ENCODE data around the gene CDC14B.

CDC14B gene

GRCh38 chr9:96581786-96582185, 37.9 kb downstream of the CDC14B start:
- TF ChIP-seq CTCF (IDR thresholded peaks at IDR 0.05; ENCODE audit: borderline replicate concordance, extremely low read depth, low read length, poor library complexity, severe bottlenecking), result no peak
- TF ChIP-seq EZH2 (IDR thresholded peaks at IDR 0.05; ENCODE audit: borderline replicate concordance, low read depth, low read length, severe bottlenecking), result no peak
- no peak overlapping the region for H3K27ac ChIP-seq (ENCODE audit: low read length)

GRCh38 chr9:96581301-96581700, 38.3 kb downstream of the CDC14B start:
- Histone ChIP-seq H3K9me3 (ENCODE audit: insufficient read depth, low read length, severe bottlenecking) (no peaks in the 10 kb centered on the region), H3K4me2 (ENCODE audit: insufficient read depth, low read length) (no peak overlapping the region), H3K4me1 (ENCODE audit: insufficient read depth, low read length) (no peaks in the 10 kb centered on the region), H4K20me1 (ENCODE audit: insufficient read depth, low read length) (no peaks in the 10 kb centered on the region), H3K27me3 (ENCODE audit: insufficient read depth, low read length, poor library complexity) (peaks cover 6% of the 10 kb centered on the region), H3K9ac (ENCODE audit: low read depth, low read length) (no peak overlapping the region), H3K4me3 (ENCODE audit: low read depth in 1 of 2, low read length in 2 of 2) (no peak overlapping the region), H3K79me2 (ENCODE audit: insufficient read depth, low read length) (no peaks in the 10 kb centered on the region), H2AFZ (ENCODE audit: low read depth, low read length) (no peak overlapping the region), H3K27ac (ENCODE audit: low read length) (no peak overlapping the region), H3K36me3 (ENCODE audit: insufficient read depth, low read length) (no peaks in the 10 kb centered on the region)
- no peak for DNase-seq
- TF ChIP-seq CTCF (IDR thresholded peaks at IDR 0.05; ENCODE audit: borderline replicate concordance, extremely low read depth, low read length, poor library complexity, severe bottlenecking), result no peak
- TF ChIP-seq EZH2 (IDR thresholded peaks at IDR 0.05; ENCODE audit: borderline replicate concordance, low read depth, low read length, severe bottlenecking), result no peak
- ATAC-seq (ENCODE audit: insufficient read depth, low read depth), result no peak

More at GRCh38 chr9:96581786-96582185, 37.9 kb downstream of the CDC14B start:
- Histone ChIP-seq H4K20me1 (ENCODE audit: insufficient read depth, low read length) (no peaks in the 10 kb centered on the region), H3K27me3 (ENCODE audit: insufficient read depth, low read length, poor library complexity) (peaks cover 6% of the 10 kb centered on the region), H3K4me3 (ENCODE audit: low read depth in 1 of 2, low read length in 2 of 2) (no peak overlapping the region), H3K36me3 (ENCODE audit: insufficient read depth, low read length) (no peaks in the 10 kb centered on the region), H3K4me2 (ENCODE audit: insufficient read depth, low read length) (no peak overlapping the region), H3K79me2 (ENCODE audit: insufficient read depth, low read length) (no peaks in the 10 kb centered on the region), H3K4me1 (ENCODE audit: insufficient read depth, low read length) (no peaks in the 10 kb centered on the region), H3K9me3 (ENCODE audit: insufficient read depth, low read length, severe bottlenecking) (no peaks in the 10 kb centered on the region), H2AFZ (ENCODE audit: low read depth, low read length) (no peak overlapping the region), H3K9ac (ENCODE audit: low read depth, low read length) (no peak overlapping the region)
- DNase-seq (no peak), ATAC-seq (ENCODE audit: insufficient read depth, low read depth) (no peak)

GRCh38 chr9:96574931-96575351, 44.7 kb downstream of the CDC14B start:
- Histone ChIP-seq H3K79me2 (ENCODE audit: insufficient read depth, low read length) (no peaks in the 10 kb centered on the region), H3K27ac (ENCODE audit: low read length) (no peak overlapping the region), H3K27me3 (ENCODE audit: insufficient read depth, low read length, poor library complexity) (no peaks in the 10 kb centered on the region), H3K9me3 (ENCODE audit: insufficient read depth, low read length, severe bottlenecking) (no peaks in the 10 kb centered on the region), H3K4me2 (ENCODE audit: insufficient read depth, low read length) (no peak overlapping the region), H3K4me1 (ENCODE audit: insufficient read depth, low read length) (no peaks in the 10 kb centered on the region), H3K4me3 (ENCODE audit: low read depth in 1 of 2, low read length in 2 of 2) (no peak overlapping the region), H4K20me1 (ENCODE audit: insufficient read depth, low read length) (no peaks in the 10 kb centered on the region), H2AFZ (ENCODE audit: low read depth, low read length) (no peak overlapping the region), H3K36me3 (ENCODE audit: insufficient read depth, low read length) (no peaks in the 10 kb centered on the region), H3K9ac (ENCODE audit: low read depth, low read length) (no peak overlapping the region)
- ATAC-seq (ENCODE audit: insufficient read depth, low read depth), result no peak
- TF ChIP-seq CTCF (IDR thresholded peaks at IDR 0.05; ENCODE audit: borderline replicate concordance, extremely low read depth, low read length, poor library complexity, severe bottlenecking), result no peak
- TF ChIP-seq EZH2 (IDR thresholded peaks at IDR 0.05; ENCODE audit: borderline replicate concordance, low read depth, low read length, severe bottlenecking), result no peak
- no peak for DNase-seq

- Histone ChIP-seq H3K79me2 (ENCODE audit: insufficient read depth, low read length) (no peaks in the 10 kb centered on the region), H3K9ac (ENCODE audit: low read depth, low read length) (no peak overlapping the region), H3K4me3 (ENCODE audit: low read depth in 1 of 2, low read length in 2 of 2) (no peak overlapping the region), H4K20me1 (ENCODE audit: insufficient read depth, low read length) (no peaks in the 10 kb centered on the region), H3K4me1 (ENCODE audit: insufficient read depth, low read length) (no peaks in the 10 kb centered on the region), H3K27ac (ENCODE audit: low read length) (no peak overlapping the region), H3K9me3 (ENCODE audit: insufficient read depth, low read length, severe bottlenecking) (no peaks in the 10 kb centered on the region), H2AFZ (ENCODE audit: low read depth, low read length) (no peak overlapping the region), H3K36me3 (ENCODE audit: insufficient read depth, low read length) (no peaks in the 10 kb centered on the region), H3K4me2 (ENCODE audit: insufficient read depth, low read length) (no peak overlapping the region), H3K27me3 (ENCODE audit: insufficient read depth, low read length, poor library complexity) (no peaks in the 10 kb centered on the region)
- no peak for TF ChIP-seq EZH2 (IDR thresholded peaks at IDR 0.05; ENCODE audit: borderline replicate concordance, low read depth, low read length, severe bottlenecking)
- ATAC-seq (ENCODE audit: insufficient read depth, low read depth) (no peak), DNase-seq (no peak)
Measured at GRCh38 chr9:96574455-96574854, 45.2 kb downstream of the CDC14B start.
